H1 (cell line): ENCODE measurements around the gene TGFB2. TPM values are rescaled to one million over a fixed set of nuclear protein-coding genes. Genes with fewer than 3 reads are reported as not detected.

Experiments used
- CHD1 ChIP-seq: IDR thresholded peaks from 2 replicates; pipeline ENCODE4 v1.6.1; 2012; ENCODE audit warnings: low read depth, low read length, improper control_type of control experiment
- polyA plus RNA-seq, 7 experiments: library from polyadenylated mRNA; depleted of rRNA in 3 of 7; stranded (reverse) in 5 of 7; unstranded in 2 of 7; fragments of >200 nt in 5 of 7; fragments of 200-250 nt in 2 of 7; gene quantifications; 1 replicate in 5 of 7; 2 replicates in 1 of 7; 4 replicates in 1 of 7; pipeline versions ENCODE4 v1.2.1 to v1.2.3, GENCODE V29; 2011 to 2013; ENCODE audit warnings: missing spikeins in 2 of 7, mixed read lengths in 2 of 7
- total RNA-seq: library from RNA; stranded (reverse); fragmentation: NEBNext Ultra II Directional; extraction: Animal tissue kit (Norgen Biotek cat#: 25700); gene quantifications from 2 replicates; pipeline ENCODE4 v1.2.1, GENCODE V29; 2021

TGFB2 gene
- total and polyA plus RNA-seq, 2 of the 8 experiments (the other 6 are each of a cell fraction or from before 2014, with no cell fraction given): 0.26 to 0.84 TPM

GRCh38 chr1:218332416-218332815 is 12.7 kb upstream of the TGFB2 start (continued):
- no peak for TF ChIP-seq CHD1
